ENCODE measurements around the gene DHRSX.
"Not testable (repeated sequence)": the region's sequence is repeated elsewhere in the genome, so short reads cannot be mapped to it uniquely, and the experiment has no call there.

Gene DHRSX

DNA sequence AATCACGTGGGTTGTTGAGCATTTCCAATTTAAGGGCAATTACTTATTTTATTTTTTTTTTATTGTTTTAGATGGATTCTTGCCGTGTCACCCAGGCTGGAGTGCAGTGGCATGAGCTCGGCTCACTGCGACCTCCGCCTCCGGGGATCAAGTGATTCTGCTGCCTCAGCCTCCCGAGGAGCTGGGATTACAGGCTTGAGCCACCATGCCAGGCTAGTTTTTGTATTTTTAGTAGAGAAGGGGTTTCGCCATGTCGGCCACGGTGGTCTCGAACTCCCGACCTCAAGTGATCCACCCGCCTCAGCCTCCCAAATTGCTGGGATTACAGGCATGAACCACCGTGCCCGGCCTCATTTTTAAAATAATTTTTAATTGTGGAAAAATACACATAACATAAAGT is 111.0 kb downstream of the DHRSX start:
- FAIRE-seq = not testable (repeated sequence)

DNA sequence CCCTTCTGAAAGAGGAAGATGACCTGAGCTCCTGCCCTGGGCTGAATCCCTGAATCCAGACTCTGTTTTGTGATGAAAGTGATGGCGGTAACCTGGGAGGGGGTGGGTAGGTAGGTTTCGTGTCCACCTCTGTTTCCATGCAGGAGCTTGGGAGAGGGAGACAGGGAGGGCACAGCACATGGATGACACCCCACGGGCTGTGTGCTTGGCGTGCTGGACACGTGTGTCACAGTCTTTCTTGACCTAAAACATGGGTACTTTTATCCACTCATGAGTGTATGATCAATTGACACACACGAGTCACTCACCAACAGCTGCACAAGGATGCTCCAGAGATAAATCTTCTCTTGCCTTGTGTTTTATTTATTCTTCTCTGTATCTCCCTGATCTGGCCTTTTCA is 111.5 kb downstream of the DHRSX start:
- no peak for FAIRE-seq

DNA sequence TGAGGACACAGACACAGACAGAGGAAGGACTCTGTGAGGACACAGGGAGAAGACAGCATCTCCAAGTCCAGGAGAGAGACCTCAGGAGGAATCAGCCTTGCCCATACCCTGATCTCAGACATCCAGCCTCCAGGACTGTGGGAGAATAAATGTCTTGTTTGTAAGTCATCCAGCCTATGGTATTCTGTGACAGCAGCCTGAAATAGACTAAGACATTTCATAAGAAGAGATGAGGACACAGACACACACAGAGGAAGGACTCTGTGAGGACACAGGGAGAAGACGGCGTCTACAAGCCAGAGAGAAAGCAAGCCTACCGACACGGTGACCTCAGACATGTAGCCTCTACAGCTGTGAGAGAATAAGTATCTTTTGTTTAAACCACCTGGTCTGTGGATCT is 112.1 kb downstream of the DHRSX start:
- FAIRE-seq = no peak

- no peak for FAIRE-seq
Measured at GRCh38 chrX:2387614-2388239, 113.0 kb downstream of the DHRSX start.

DNA sequence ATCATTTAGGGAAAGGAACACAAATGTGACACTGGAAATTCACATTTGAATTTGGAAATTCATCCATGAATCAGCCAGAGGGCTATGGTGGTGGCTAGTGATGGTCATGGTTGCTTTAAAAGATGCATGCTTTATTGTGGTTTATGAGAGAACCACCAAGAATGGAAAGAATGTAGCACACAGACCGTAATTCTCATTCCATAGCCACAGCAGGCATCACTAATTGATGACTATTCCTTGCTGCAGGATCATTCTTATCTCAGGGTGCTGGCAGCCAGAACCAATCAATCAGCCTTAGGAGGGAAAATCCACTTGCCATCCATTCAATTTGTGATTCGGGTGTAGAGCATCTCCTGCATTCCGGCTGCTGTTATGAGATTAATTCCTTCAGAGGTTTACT is 115.6 kb downstream of the DHRSX start:
- FAIRE-seq = no peak

GRCh38 chrX:2384486-2384885 is 116.3 kb downstream of the DHRSX start:
- no peak for FAIRE-seq

DNA sequence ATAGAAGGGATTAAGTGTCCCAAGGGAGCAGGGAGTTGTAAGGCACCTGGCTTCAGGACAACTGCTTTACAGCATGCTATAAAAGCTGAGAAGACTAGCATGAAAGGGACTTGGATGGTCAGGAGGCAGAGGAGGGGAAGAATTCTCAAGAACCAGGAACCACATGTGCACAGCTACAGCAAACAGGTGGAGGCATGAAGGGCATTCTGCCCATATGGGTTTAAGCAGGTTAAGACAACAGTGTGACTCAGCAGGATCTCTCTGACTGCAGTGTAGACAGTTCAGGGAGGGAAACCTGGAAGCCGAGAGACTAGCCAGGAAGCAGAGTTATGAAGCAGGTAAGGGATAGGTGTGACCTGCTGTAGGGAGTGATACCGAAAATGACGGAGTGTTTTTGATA is 117.0 kb downstream of the DHRSX start:
- no peak for FAIRE-seq

GRCh38 chrX:2383144-2383543 is 117.6 kb downstream of the DHRSX start:
- no peak for FAIRE-seq

DNA sequence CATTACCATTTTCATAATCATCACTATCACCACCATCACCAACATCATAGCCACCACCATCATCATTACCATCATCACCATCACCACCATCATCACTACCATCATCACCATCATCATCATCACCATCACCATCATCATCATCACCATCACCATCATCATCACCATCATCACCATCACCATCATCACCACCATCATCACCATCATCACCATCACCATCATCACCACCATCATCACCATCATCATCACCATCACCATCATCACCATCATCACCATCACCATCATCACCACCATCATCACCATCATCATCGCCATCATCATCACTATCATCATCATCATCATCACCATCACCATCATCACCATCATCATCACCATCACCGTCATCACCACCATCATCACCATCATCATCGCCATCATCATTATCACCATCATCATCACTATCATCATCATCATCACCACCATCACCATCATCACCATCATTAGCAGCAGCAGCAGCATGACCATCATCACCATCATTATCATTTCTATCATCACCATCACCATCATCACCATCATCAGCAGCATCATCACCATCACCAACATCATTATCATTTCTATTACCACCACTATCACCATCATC is 118.2 kb downstream of the DHRSX start:
- FAIRE-seq = peak; percentile 15

GRCh38 chrX:2376166-2376565 is 124.6 kb downstream of the DHRSX start:
- FAIRE-seq = no peak

DNA sequence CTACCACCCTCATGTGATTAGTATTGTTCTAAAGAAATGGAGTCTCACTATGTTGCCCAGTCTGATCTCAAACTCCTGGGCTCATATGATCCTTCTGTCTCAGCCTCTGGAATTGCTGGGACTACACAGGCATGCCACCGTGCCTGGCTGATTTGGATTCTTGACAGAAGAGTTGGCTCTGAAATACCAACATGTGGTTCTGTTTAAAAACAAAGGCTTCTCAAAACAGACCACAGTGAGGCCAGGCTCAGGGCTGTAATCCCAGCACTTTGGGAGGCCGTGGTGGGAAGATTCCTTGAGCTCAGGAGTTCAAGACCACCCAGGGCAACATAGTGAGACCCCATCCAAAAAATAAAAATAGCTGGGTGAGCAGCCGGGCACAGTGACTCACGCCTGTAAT is 126.7 kb downstream of the DHRSX start:
- no peak for FAIRE-seq

DNA sequence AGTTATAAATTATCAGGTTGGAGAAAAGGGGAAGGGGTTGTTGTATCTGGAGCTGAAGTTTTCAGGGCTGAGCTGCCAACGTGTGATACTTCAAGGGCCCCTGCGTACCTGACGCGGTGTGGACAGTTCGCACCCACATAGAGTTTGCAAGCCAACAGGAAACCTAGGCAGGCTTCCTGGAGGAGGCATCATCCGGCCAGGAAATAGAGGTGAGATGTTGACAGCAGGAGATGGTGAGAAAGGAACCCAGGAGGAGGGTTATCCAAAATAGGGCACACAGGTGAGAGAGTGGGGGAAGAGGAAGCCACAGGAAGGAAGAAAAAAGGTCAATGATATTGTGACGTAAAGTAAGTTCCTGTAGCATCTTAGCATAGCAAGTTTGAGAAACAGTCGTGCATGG is 127.2 kb downstream of the DHRSX start:
- FAIRE-seq = no peak

DNA sequence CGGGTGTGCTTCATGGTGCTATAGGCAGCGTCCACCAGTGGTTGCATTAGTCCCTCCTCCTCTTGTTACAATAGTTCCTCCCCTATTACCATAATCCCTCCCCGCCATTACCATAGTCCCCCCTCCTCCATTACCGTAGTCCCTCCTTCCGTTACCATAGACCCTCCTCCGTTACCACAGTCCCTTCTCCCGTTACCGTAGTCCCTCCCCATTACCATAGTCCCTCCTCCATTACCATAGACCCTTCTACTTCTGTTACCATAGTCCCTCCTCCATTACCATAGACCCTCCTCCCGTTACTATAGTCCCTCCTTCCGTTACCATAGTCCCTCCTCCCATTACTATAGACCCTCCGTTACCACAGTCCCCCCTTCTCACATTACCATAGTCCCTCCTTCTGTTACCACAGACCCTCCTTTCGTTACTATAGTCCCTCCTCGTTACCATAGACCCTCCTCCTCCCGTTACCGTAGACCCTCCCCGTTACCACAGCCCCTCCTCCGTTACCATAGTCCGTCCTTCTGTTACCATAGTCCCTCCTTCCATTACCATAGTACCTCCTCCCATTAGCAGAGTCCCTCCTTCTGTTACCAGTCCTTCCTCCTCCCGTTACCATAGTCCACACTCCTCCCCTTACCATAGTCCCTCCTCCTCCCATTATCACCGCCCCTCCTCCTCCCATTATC is 129.6 kb downstream of the DHRSX start:
- no peak for FAIRE-seq

GRCh38 chrX:2370456-2370855 is 130.3 kb downstream of the DHRSX start:
- no peak for FAIRE-seq

DNA sequence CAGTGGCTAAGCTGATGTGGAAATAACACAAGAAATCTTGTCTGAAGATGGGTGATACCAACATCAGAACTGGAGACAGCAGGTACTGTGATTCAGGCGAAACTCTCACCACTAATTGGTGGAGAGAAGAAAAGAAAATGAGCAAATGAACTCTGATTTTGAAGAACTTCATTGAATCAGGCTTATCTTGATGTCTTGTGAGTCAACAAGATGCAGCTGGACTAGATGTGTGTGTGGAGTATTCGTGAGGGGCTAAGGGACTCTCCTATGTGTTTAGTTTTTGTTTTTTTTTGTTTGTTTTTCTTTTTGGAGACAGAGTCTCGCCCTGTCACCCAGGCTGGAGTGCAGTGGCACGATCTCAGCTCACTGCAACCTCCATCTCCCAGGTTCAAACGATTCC is 131.6 kb downstream of the DHRSX start:
- no peak for FAIRE-seq

DNA sequence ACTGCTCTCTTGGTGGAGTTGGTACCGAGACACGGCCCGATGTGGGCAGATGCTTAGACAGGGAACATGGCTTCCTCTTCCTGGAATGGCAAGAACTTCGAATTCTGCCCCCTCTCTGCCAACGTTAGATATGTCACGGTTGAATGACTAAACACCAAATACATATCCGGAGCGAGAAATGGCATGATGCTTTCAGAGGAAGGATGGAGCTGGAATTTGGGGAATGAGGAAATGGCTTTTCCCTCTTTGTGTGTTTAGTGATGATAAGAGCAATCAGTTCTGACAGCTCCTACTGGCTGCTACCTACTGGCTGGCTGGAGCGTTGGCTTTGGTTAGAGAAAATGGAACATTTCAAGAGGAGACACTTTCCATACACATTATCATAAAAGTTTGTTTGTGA is 140.0 kb downstream of the DHRSX start:
- no peak for FAIRE-seq

GRCh38 chrX:2359522-2359921 is 141.3 kb downstream of the DHRSX start:
- not testable (repeated sequence) for FAIRE-seq

DNA sequence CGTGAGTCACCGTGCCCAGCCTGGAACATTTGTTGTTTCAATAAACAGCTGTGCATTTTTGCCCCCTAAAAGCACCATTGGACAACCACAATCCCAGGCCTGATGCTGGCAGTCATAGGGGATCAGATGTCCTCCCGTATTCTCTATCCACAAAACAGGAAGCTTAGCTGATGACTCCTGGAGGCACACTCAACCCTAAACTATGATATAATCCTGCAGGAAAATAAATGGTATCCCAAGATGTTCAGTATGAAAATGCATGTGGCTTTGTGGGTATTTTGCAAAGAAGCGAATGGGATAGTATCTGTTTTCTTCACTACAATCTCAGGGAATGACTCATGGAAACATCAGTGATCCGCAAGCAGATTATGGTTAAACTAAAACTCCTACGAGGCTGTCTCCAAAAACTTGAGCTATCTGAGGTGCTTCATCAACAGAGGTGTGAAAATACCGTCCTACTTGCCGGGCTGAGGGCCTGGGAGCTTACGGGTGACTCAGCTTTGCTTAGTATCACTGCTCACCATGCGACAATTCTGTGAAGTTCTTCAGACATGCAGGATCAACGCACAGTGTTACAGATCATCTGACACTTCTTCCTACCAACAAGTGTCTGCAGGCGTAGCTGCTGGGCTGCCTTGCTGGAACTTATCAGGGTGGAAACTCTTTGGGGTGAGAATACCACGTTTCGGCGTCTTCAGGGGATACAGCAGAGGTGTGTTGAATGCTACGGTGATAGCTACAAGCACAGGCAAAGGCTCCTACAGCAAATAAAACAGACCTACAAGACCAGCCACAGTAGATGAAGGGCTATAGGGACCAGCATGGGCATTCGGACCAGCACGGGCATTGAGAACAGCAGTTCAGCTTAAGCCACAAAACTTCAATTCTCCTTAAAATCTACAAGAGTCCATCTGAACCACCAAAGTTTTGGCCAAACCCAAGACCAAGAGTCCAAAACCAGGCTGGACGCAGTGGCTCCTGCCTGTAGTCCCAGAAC is 148.5 kb downstream of the DHRSX start:
- no peak for FAIRE-seq

DNA sequence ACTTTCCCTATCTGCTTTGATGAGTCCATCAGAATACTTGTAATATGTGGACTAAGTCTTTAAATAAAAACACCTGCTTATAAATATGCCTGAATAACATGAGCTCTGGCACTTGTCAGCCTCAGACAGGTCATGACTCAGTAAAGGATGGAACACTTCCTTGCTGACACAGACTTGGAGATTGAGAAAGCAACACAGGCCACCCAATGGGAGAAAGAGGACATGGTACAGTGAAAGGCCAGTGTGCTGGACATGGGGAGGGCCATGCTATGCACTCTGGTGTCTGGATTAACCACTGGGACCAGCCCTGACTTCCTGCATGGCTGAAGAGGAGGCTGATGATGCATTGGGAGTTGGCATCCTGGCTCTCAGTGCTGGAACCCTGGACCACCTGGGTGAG is 149.5 kb downstream of the DHRSX start:
- FAIRE-seq = no peak

- not testable (repeated sequence) for FAIRE-seq
Measured at GRCh38 chrX:2350703-2351102, 150.1 kb downstream of the DHRSX start.

DNA sequence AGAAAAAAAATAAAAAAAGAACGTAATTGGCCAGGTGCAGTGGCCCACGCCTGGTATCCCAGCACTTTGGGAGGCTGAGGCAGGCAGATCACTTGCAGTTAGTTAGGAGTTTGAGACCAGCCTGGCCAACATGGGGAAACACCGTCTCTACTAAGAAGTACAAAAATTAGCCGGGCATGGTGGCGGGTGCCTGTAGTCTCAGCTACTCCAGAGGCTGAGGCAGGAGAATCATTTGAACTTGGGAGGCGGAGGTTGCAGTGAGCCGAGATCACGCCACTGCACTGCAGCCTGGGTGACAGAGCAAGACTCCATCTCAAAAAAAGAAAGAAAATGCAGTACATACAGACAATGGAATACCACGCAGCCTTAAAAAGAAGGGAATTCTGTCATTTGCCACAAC is 150.7 kb downstream of the DHRSX start:
- FAIRE-seq = not testable (repeated sequence)

DNA sequence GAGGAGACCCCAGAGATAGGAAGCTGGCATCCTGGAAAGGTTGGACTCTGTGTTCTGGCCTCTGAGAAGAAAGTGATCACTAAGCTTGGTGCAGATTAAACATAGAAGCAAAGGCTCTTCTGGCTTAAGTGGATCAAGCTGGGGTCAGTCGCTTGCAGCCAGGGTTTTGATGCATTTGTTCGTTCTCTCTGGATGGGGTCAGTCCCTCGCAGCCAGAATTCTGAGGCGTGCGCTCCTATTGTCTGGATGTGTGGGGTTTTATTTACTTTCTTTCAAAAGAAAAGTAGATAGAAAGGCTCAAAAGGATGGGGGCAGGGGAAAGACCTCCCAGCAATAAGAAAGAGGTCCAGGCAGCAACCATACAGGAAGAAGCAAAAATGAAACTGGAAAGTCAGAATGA is 152.6 kb downstream of the DHRSX start:
- no peak for FAIRE-seq

DNA sequence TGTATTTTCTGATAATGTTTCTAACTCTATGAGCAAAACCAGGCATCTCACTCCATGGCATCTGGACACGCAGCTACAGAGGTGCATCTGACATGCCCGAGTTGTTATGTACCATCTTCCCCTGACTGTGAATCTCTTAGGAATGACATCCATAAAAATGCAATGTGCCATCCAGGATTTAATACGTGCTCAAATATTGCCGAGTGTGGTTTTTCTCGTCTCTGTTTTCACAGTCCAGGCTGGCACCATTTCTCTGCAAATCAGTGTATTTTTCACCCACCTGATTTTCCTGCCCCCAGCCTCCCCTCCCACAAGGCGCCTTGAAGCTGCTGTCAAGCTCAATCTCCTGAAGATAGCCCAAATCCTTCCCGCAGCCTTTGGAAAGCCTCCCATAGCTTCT is 154.6 kb downstream of the DHRSX start:
- no peak for FAIRE-seq

Measured in endometrium (tissue), 2 donors.